ENCODE data around the gene TMEM35B.

DNA sequence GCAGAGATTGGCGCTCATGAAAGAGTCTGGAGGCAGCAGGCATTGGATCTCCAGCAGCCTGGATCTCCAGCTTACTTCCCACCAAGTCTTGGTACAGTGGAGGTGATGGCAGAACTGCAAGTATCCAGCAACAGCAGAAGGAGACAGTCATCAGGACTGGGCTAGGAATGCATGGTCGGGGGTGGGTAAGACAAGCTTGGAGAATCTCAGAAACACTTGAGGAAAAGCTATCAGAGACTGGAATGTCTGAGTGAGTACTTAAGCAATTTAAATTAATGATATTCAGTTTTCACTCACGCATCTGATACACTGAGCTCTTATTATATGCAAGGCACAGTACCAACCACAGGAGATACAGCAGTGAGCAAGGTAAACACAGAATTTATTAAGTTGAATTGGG, 9.8 kb downstream of the TMEM35B start:
- TF ChIP-seq CTCF (IDR thresholded peaks at IDR 0.05 in 2 of 3, conservative IDR thresholded peaks at IDR 0.05 in 1 of 3; ENCODE audit: insufficient read depth in 2 of 3, low read depth in 1 of 3, low read length in 3 of 3) (no peak), SRF (CRISPR knock-in tag; IDR thresholded peaks at IDR 0.05) (no peak), BHLHE40 (IDR thresholded peaks at IDR 0.05; ENCODE audit: low read length) (no peak), CTBP1 (IDR thresholded peaks at IDR 0.05; ENCODE audit: borderline replicate concordance) (no peak), ELF1 (tag; IDR thresholded peaks at IDR 0.05) (no peak)
